ENCODE measurements around the gene ZNF777. TPM values are rescaled to one million over a fixed set of nuclear protein-coding genes. Genes with fewer than 3 reads are reported as not detected.
"Not testable (repeated sequence)": the region's sequence is repeated elsewhere in the genome, so short reads cannot be mapped to it uniquely, and the experiment has no call there.

Gene ZNF777
- total and polyA plus RNA-seq, 2 experiments from 2014 or later = 2.8 to 7.9 TPM

DNA sequence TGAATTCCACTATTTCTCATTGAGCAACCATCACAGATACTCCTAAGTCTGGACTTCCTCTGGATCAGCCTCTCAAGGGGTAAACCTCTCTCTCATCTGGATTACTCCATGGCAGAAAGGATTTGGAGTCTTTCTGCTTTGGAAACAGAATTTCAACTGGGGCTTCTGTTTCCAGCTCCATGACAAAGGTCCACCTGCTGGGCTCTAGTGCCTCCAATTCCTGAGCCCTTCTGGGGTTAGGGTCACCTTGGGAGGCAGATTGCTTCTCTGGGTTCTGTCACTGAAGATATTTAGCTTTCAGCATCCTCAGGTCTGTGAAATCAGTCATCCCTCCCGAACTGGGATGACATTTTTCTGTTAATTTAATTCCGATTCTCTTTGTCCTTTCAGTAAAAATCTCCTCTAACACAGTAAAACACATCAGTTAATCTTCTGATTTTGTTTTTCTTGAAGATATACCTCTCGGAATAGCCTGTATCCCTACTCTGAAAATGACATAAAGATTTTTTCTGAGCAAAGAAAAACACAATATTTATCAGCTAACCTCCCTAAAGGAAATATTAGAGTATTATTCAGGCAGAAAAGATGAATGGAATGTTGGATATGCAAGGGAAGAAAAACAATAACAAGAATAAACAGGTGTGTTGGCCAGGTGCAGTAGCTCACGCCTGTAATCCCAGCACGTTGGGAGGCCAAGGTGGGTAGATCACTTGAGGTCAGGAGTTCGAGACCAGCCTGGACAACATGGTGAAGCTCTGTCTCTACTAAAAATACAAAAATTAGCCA lies 72.1 kb downstream of the ZNF777 start:
- Histone ChIP-seq H2AFZ (peak overlapping the region; percentile 34; the same call in 1 of the 2 replicates), H3K27ac (ENCODE audit: low read depth) (peak overlapping the region; percentile 26; the same call in 1 of the 2 replicates)
- peaks cover 19% of the 10 kb centered on the region for H3K4me1 Mint-ChIP-seq
- not testable (repeated sequence) for H3K27me3 ChIP-seq (ENCODE audit: insufficient read depth); H3K36me3 ChIP-seq (ENCODE audit: insufficient read depth); H3K9me2 ChIP-seq (ENCODE audit: insufficient read depth); H3K4me1 ChIP-seq (ENCODE audit: insufficient read depth); H3K4me3 Mint-ChIP-seq; DNase-seq (ENCODE audit: low spot score); H3K9me3 Mint-ChIP-seq; H3F3A ChIP-seq (replicated peaks; ENCODE audit: low read depth); H3K4me2 ChIP-seq; H3K27ac Mint-ChIP-seq; H3K27me3 Mint-ChIP-seq (ENCODE audit: insufficient read depth, low read depth, poor library complexity); H3K79me2 ChIP-seq (replicated peaks; ENCODE audit: insufficient read depth); H3K4me3 ChIP-seq; H3K36me3 Mint-ChIP-seq (ENCODE audit: low read depth); H4K20me1 ChIP-seq (replicated peaks; ENCODE audit: insufficient read depth)
- ATAC-seq = peak; percentile 52; the same call in 2 of the 3 replicates

DNA sequence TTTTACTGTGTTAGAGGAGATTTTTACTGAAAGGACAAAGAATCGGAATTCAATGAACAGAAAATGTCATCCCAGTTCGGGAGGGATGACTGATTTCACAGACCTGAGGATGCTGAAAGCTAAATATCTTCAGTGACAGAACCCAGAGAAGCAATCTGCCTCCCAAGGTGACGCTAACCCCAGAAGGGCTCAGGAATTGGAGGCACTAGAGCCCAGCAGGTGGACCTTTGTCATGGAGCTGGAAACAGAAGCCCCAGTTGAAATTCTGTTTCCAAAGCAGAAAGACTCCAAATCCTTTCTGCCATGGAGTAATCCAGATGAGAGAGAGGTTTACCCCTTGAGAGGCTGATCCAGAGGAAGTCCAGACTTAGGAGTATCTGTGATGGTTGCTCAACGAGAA lies 74.3 kb downstream of the ZNF777 start:
- H3K27me3 ChIP-seq (ENCODE audit: insufficient read depth); H3K4me3 ChIP-seq; H3K4me2 ChIP-seq; H3F3A ChIP-seq (replicated peaks; ENCODE audit: low read depth); H3K9me2 ChIP-seq (ENCODE audit: insufficient read depth); H3K4me1 ChIP-seq (ENCODE audit: insufficient read depth); H3K27me3 Mint-ChIP-seq (ENCODE audit: insufficient read depth, low read depth, poor library complexity); DNase-seq (ENCODE audit: low spot score); H3K4me3 Mint-ChIP-seq; H3K36me3 Mint-ChIP-seq (ENCODE audit: low read depth); H4K20me1 ChIP-seq (replicated peaks; ENCODE audit: insufficient read depth); H3K36me3 ChIP-seq (ENCODE audit: insufficient read depth); H3K9me3 Mint-ChIP-seq; H3K27ac Mint-ChIP-seq; H3K79me2 ChIP-seq (replicated peaks; ENCODE audit: insufficient read depth): not testable (repeated sequence)
- Histone ChIP-seq H2AFZ (peak overlapping the region; percentile 57; the same call in 1 of the 2 replicates), H3K27ac (ENCODE audit: low read depth) (0 out of 2 replicates have a peak overlapping the region, but pooled peaks have one; percentile 72)
- peak; percentile 84 for ATAC-seq
- peaks cover 19% of the 10 kb centered on the region for H3K4me1 Mint-ChIP-seq

DNA sequence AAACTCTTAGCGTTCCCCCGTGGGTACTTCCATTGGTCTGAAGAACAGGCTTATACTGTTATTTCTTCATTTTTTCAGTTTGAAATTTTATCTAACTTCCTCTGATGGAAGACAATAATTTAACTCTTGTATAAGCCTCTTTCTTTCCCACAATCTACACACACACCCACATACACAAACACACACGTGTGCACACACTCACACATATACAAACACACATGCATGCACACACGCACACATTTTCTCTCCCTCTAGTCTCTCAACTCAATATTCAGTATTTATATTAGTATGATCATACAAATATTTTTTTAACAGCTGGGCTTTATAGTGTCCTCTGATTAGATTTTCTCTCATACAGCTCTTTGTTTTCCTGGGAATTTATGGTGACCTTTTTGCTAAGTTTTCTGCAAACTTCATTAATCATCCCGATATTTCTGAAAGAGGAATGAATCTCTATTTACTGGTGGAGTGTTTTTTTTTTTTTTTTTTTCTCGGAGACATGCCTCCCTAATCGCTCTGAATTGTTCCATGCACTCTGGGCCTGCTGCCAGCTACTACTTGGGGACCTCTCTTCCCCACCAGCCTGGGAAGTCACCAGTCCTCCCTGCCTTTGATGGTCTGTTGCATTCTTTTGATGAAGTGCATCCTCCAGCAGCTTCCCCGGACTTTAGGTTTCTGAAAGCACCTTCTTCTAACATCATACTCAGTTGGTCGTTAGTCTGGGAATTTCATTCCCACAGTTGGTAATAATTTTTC lies 75.5 kb downstream of the ZNF777 start:
- Histone ChIP-seq H3K4me1 (ENCODE audit: insufficient read depth) (peaks cover 9% of the 10 kb centered on the region), H3K79me2 (replicated peaks; ENCODE audit: insufficient read depth) (no peaks in the 10 kb centered on the region), H3K9me2 (ENCODE audit: insufficient read depth) (peaks cover 8% of the 10 kb centered on the region), H3K4me2 (no peak overlapping the region), H4K20me1 (replicated peaks; ENCODE audit: insufficient read depth) (no peaks in the 10 kb centered on the region), H3K4me3 (no peak overlapping the region), H3K27ac (ENCODE audit: low read depth) (no peak overlapping the region), H3K36me3 (ENCODE audit: insufficient read depth) (no peaks in the 10 kb centered on the region), H3K27me3 (ENCODE audit: insufficient read depth) (no peaks in the 10 kb centered on the region), H3F3A (replicated peaks; ENCODE audit: low read depth) (no peaks in the 10 kb centered on the region; the same call in 1 of the 2 replicates), H2AFZ (no peak overlapping the region)
- DNase-seq (ENCODE audit: low spot score) (no peak), ATAC-seq (no peak)
- Mint-ChIP-seq H3K4me1 (peaks cover 19% of the 10 kb centered on the region), H3K9me3 (peaks cover 2% of the 10 kb centered on the region), H3K27me3 (ENCODE audit: insufficient read depth, low read depth, poor library complexity) (peaks cover 2% of the 10 kb centered on the region), H3K27ac (no peak overlapping the region), H3K4me3 (no peak overlapping the region; the same call in 2 of the 3 replicates), H3K36me3 (ENCODE audit: low read depth) (no peaks in the 10 kb centered on the region; the same call in 2 of the 3 replicates)
- TF ChIP-seq EZH2 (IDR thresholded peaks at IDR 0.05; ENCODE audit: low read depth, unreplicated experiment) (no peak), ZNF114 (CRISPR knock-in tag; IDR thresholded peaks at IDR 0.05) (no peak), NANOG (IDR thresholded peaks at IDR 0.05; ENCODE audit: borderline replicate concordance) (no peak), JUNB (IDR thresholded peaks at IDR 0.05; ENCODE audit: unreplicated experiment) (no peak), EZH2phosphoT487 (IDR thresholded peaks at IDR 0.05; ENCODE audit: unreplicated experiment) (no peak), ZNF331 (CRISPR knock-in tag; IDR thresholded peaks at IDR 0.05; ENCODE audit: low read depth) (no peak), STAT1 (IDR thresholded peaks at IDR 0.05; ENCODE audit: unreplicated experiment) (no peak), POLR2AphosphoS5 (IDR thresholded peaks at IDR 0.05; ENCODE audit: low read depth) (no peak)
- TF ChIP-seq, protein P1, sequence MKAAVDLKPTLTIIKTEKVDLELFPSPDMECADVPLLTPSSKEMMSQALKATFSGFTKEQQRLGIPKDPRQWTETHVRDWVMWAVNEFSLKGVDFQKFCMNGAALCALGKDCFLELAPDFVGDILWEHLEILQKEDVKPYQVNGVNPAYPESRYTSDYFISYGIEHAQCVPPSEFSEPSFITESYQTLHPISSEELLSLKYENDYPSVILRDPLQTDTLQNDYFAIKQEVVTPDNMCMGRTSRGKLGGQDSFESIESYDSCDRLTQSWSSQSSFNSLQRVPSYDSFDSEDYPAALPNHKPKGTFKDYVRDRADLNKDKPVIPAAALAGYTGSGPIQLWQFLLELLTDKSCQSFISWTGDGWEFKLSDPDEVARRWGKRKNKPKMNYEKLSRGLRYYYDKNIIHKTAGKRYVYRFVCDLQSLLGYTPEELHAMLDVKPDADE (IDR thresholded peaks at IDR 0.05) = no peak
- TF ChIP-seq, protein P2, sequence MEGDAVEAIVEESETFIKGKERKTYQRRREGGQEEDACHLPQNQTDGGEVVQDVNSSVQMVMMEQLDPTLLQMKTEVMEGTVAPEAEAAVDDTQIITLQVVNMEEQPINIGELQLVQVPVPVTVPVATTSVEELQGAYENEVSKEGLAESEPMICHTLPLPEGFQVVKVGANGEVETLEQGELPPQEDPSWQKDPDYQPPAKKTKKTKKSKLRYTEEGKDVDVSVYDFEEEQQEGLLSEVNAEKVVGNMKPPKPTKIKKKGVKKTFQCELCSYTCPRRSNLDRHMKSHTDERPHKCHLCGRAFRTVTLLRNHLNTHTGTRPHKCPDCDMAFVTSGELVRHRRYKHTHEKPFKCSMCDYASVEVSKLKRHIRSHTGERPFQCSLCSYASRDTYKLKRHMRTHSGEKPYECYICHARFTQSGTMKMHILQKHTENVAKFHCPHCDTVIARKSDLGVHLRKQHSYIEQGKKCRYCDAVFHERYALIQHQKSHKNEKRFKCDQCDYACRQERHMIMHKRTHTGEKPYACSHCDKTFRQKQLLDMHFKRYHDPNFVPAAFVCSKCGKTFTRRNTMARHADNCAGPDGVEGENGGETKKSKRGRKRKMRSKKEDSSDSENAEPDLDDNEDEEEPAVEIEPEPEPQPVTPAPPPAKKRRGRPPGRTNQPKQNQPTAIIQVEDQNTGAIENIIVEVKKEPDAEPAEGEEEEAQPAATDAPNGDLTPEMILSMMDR (conservative IDR thresholded peaks at IDR 0.05; ENCODE audit: low read depth in 2 of 2) = no peak
- TF ChIP-seq, protein P3, sequence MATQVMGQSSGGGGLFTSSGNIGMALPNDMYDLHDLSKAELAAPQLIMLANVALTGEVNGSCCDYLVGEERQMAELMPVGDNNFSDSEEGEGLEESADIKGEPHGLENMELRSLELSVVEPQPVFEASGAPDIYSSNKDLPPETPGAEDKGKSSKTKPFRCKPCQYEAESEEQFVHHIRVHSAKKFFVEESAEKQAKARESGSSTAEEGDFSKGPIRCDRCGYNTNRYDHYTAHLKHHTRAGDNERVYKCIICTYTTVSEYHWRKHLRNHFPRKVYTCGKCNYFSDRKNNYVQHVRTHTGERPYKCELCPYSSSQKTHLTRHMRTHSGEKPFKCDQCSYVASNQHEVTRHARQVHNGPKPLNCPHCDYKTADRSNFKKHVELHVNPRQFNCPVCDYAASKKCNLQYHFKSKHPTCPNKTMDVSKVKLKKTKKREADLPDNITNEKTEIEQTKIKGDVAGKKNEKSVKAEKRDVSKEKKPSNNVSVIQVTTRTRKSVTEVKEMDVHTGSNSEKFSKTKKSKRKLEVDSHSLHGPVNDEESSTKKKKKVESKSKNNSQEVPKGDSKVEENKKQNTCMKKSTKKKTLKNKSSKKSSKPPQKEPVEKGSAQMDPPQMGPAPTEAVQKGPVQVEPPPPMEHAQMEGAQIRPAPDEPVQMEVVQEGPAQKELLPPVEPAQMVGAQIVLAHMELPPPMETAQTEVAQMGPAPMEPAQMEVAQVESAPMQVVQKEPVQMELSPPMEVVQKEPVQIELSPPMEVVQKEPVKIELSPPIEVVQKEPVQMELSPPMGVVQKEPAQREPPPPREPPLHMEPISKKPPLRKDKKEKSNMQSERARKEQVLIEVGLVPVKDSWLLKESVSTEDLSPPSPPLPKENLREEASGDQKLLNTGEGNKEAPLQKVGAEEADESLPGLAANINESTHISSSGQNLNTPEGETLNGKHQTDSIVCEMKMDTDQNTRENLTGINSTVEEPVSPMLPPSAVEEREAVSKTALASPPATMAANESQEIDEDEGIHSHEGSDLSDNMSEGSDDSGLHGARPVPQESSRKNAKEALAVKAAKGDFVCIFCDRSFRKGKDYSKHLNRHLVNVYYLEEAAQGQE (IDR thresholded peaks at IDR 0.05; ENCODE audit: unreplicated experiment) = no peak

All from GM23338 (cell line).